ENCODE results near the gene MIXL1. TPM values are rescaled to one million over a fixed set of nuclear protein-coding genes. Genes with fewer than 3 reads are reported as not detected.
"Not testable (repeated sequence)": the region's sequence is repeated elsewhere in the genome, so short reads cannot be mapped to it uniquely, and the experiment has no call there.

The MIXL1 gene
- total RNA-seq, 4 donors from 2014 or later: not detected

DNA sequence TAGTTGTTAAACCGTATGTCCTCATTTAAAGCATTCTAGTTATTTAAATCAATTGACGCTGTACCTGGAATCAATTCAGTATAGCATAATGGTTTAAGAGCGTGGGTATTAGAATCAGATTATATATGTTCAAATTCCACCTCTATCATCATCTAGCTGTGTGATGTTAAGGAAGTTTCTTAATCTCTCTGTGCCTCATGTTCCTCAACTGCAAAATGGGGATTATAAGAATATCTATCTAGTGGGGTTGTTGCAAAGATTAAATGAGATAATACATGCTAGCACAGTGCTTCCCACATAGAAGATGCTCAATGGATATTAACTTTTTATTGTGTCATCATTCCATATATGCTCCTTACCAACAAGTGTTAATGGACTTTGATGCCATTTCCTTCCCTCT, 16.0 kb downstream of the MIXL1 start:
- no peak overlapping the region for H3K27ac ChIP-seq
- DNase-seq: no peak
- no peak for TF ChIP-seq POLR2A (IDR thresholded peaks at IDR 0.05)
- TF ChIP-seq, protein P1, sequence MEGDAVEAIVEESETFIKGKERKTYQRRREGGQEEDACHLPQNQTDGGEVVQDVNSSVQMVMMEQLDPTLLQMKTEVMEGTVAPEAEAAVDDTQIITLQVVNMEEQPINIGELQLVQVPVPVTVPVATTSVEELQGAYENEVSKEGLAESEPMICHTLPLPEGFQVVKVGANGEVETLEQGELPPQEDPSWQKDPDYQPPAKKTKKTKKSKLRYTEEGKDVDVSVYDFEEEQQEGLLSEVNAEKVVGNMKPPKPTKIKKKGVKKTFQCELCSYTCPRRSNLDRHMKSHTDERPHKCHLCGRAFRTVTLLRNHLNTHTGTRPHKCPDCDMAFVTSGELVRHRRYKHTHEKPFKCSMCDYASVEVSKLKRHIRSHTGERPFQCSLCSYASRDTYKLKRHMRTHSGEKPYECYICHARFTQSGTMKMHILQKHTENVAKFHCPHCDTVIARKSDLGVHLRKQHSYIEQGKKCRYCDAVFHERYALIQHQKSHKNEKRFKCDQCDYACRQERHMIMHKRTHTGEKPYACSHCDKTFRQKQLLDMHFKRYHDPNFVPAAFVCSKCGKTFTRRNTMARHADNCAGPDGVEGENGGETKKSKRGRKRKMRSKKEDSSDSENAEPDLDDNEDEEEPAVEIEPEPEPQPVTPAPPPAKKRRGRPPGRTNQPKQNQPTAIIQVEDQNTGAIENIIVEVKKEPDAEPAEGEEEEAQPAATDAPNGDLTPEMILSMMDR (IDR thresholded peaks at IDR 0.05): no peak

DNA sequence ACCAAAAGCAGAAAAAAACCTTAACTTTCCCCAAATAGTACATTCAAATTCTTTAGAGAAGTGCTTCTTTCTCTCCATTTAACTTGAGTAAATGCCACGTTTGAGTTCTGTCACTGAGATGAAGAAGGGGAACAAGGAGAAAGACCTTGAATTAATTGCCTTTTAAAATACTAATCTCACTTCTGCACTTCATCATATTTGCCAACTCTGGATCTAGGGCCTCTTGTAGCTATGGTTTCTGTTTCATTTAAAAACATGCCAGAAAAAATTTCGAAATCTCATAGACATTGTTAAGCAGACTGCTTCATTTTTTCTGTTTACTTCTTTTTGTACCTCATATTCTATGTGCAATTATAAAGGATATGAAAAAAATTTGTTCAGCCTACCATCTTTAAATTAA, 24.6 kb downstream of the MIXL1 start:
- H3K27ac ChIP-seq: no peak overlapping the region

More for the DNA sequence above, 16.0 kb downstream of the MIXL1 start:
- Histone ChIP-seq H3K9me3 (no peaks in the 10 kb centered on the region), H3K27me3 (no peaks in the 10 kb centered on the region), H3K4me1 (no peaks in the 10 kb centered on the region), H3K4me3 (no peak overlapping the region), H3K36me3 (no peaks in the 10 kb centered on the region)
- intact Hi-C loops (cut with DNase I; ENCODE audit: low total_unique reads): no loop called here

DNA sequence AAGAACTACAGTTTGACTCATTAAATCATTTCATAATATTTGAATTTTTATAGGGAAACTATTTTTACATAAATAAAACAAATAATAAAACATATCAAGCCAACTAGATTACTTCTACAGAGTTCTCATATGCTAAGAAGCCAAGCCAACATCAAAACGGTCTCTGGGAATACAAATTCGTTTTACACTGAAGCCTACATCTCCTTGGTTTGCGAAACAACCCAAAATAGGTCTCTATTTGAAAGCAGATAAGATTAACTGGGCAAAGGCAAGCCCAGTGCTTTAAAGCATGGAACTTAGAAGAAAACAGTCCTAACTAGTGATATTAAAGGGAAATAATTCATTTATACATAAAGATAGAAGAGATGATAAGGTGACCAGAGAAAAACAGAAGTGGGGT, 25.3 kb downstream of the MIXL1 start:
- no peak for TF ChIP-seq POLR2A (IDR thresholded peaks at IDR 0.05)
- TF ChIP-seq, protein P1 (IDR thresholded peaks at IDR 0.05): no peak
- no peaks in the 10 kb centered on the region for H3K4me1 ChIP-seq
- H3K27me3 ChIP-seq: no peaks in the 10 kb centered on the region
- H3K9me3 ChIP-seq: no peaks in the 10 kb centered on the region
- H3K27ac ChIP-seq: no peak overlapping the region
- DNase-seq: no peak
- no peak overlapping the region for H3K4me3 ChIP-seq
- H3K36me3 ChIP-seq: peaks cover 0 to 3% of the 10 kb centered on the region in 2 donors
- intact Hi-C loops (cut with DNase I; ENCODE audit: low total_unique reads): no loop called here

More for the DNA sequence above, 24.6 kb downstream of the MIXL1 start:
- no peaks in the 10 kb centered on the region for H3K27me3 ChIP-seq
- peaks cover 0 to 3% of the 10 kb centered on the region in 2 donors for H3K36me3 ChIP-seq
- H3K4me1 ChIP-seq: no peaks in the 10 kb centered on the region
- no peak for TF ChIP-seq POLR2A (IDR thresholded peaks at IDR 0.05)
- TF ChIP-seq, protein P1 (IDR thresholded peaks at IDR 0.05): no peak
- no peak for DNase-seq
- intact Hi-C loops (cut with DNase I; ENCODE audit: low total_unique reads): no loop called here
- no peak overlapping the region for H3K4me3 ChIP-seq
- no peaks in the 10 kb centered on the region for H3K9me3 ChIP-seq

DNA sequence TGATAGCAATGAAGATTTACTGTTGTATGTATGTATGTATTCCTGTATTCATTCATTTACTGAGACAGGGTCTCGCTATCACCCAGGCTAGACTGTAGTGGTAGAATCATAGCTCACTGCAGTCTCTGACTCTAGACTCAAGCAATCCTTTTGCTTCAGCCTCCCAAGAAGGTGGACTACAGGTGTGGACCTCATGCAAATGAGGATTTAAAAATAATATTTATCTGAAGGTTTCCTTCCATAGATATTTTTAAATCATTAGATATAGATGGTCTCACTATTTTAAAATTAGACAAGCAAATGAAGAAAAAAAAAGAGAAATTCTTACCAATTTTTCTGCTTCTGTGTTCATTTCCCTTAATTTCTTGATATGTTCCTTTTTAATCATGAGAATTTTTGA, 27.0 kb downstream of the MIXL1 start:
- Histone ChIP-seq H3K27me3 (no peaks in the 10 kb centered on the region), H3K27ac (no peak overlapping the region), H3K9me3 (no peaks in the 10 kb centered on the region), H3K36me3 (peaks cover 0 to 3% of the 10 kb centered on the region in 2 donors), H3K4me1 (no peaks in the 10 kb centered on the region), H3K4me3 (no peak overlapping the region)
- intact Hi-C loops (cut with DNase I; ENCODE audit: low total_unique reads): no loop called here
- DNase-seq: no peak
- TF ChIP-seq, protein P1 (IDR thresholded peaks at IDR 0.05): no peak
- no peak for TF ChIP-seq POLR2A (IDR thresholded peaks at IDR 0.05)

DNA sequence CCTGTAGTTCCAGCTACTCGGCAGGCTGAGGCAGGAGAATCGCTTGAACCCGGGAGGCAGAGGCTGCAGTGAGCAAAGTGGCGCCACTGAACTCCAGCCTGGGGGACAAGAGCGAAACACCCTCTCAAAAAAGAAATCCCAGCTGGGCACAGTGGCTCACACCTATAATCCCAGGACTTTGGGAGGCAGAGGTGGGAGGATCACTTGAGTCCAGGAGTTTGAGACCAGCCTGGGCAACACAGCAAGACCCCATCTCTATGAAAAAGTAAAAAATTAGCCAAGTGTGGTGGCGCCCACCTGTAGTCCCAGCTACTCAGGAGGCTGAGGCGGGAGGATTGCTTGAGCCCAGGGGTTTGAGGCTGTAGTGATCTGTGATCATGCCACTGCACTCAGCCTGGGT, 29.4 kb downstream of the MIXL1 start:
- H3K4me1 ChIP-seq; DNase-seq; H3K36me3 ChIP-seq; H3K27ac ChIP-seq; H3K27me3 ChIP-seq; H3K4me3 ChIP-seq; intact Hi-C loops (cut with DNase I; ENCODE audit: low total_unique reads); H3K9me3 ChIP-seq: not testable (repeated sequence)

DNA sequence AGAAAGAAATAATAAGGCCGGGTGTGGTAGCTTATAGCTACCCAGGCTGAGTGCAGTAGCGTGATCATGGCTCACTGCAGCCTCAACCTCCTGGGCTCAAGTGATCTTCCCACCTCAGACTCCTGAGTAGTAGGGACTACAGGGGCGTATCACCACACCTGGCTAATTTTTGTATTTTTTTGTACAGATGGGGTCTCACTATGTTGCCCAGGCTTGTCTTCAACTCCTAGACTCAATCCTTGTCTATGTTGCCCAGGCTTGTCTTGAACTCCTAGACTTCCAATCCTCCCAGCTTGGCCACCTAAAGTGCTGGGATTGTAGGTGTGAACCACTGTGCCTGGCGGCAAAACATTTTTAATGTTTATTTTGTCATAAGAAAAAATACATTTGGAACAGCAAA, 30.5 kb downstream of the MIXL1 start:
- no peak overlapping the region for H3K27ac ChIP-seq
- no peaks in the 10 kb centered on the region for H3K9me3 ChIP-seq
- no peak for TF ChIP-seq POLR2A (IDR thresholded peaks at IDR 0.05)
- TF ChIP-seq, protein P1 (IDR thresholded peaks at IDR 0.05): no peak
- DNase-seq: no peak
- no peak overlapping the region for H3K4me3 ChIP-seq
- H3K36me3 ChIP-seq: no peaks in the 10 kb centered on the region
- H3K27me3 ChIP-seq: no peaks in the 10 kb centered on the region
- H3K4me1 ChIP-seq: no peaks in the 10 kb centered on the region
- intact Hi-C loops (cut with DNase I; ENCODE audit: low total_unique reads): no loop called here
